ENCODE results near the gene FALEC. TPM values are rescaled to one million over a fixed set of nuclear protein-coding genes. Genes with fewer than 3 reads are reported as not detected.

FALEC gene
- total RNA-seq, 3 donors from 2014 or later, result 2.2 TPM; not detected in 2

DNA sequence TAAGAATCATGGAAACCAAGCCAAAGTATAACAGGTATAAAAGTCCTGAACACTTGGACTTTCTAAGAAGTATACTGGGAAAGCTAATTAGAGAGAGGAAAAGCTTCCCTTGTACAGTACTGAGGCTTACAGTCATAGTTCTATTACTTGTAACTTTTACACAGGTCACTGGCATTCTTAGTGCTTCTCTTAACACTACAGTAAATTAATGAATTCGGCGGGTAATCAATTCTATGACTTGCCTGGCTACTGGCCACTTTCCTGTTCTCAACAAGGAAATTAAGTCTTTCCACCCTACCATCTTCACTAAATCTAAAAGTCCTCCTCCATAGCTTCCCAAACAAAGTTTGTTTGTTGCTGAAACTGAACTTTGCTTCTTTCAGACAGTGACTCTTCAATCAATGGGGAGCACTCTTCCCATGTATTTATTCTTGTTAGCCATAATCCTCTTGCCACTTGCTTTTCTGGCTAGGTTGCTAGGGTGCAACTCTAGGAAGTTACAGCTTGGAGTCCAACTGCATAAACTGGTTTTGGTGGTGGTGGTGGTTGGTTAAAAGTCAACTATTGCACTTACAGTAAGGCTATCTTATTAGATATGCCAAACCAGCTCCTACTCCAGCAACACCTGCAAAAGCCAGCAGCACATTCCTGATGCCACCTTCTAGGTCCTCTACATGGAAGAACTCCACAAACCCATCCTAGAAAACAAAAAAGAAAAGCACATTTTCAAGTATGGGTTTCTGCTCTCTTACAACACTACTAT, 61.4 kb downstream of the FALEC start:
- intact Hi-C loops (cut with DNase I; ENCODE audit: low total_unique reads), result no loop called here
- H3K4me3 ChIP-seq, result peak overlapping the region; percentile 96 to 99 (median 97)
- TF ChIP-seq POLR2A (IDR thresholded peaks at IDR 0.05) (peak; percentile 33), POLR2AphosphoS5 (IDR thresholded peaks at IDR 0.05) (peak in 2 of 3 donors; percentile 48 to 53)
- TF ChIP-seq, protein P1, sequence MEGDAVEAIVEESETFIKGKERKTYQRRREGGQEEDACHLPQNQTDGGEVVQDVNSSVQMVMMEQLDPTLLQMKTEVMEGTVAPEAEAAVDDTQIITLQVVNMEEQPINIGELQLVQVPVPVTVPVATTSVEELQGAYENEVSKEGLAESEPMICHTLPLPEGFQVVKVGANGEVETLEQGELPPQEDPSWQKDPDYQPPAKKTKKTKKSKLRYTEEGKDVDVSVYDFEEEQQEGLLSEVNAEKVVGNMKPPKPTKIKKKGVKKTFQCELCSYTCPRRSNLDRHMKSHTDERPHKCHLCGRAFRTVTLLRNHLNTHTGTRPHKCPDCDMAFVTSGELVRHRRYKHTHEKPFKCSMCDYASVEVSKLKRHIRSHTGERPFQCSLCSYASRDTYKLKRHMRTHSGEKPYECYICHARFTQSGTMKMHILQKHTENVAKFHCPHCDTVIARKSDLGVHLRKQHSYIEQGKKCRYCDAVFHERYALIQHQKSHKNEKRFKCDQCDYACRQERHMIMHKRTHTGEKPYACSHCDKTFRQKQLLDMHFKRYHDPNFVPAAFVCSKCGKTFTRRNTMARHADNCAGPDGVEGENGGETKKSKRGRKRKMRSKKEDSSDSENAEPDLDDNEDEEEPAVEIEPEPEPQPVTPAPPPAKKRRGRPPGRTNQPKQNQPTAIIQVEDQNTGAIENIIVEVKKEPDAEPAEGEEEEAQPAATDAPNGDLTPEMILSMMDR (IDR thresholded peaks at IDR 0.05), result no peak
- no peaks in the 10 kb centered on the region for H3K9me3 ChIP-seq
- H3K36me3 ChIP-seq, result no peaks in the 10 kb centered on the region
- H3K27me3 ChIP-seq, result no peaks in the 10 kb centered on the region
- DNase-seq (ENCODE audit: low spot score in 2 of 2), result no peak
- peak overlapping the region; percentile 99 to 100 for H3K27ac ChIP-seq
- peaks cover 0 to 11% of the 10 kb centered on the region in 2 donors for H3K4me1 ChIP-seq

GRCh38 chr1:150577557-150578271, 62.2 kb downstream of the FALEC start:
- intact Hi-C loops (cut with DNase I; ENCODE audit: low total_unique reads), result no loop called here
- H3K27me3 ChIP-seq, result no peaks in the 10 kb centered on the region
- H3K4me3 ChIP-seq, result peak overlapping the region; percentile 96 to 99 (median 97)
- TF ChIP-seq, protein P1 (IDR thresholded peaks at IDR 0.05), result no peak
- TF ChIP-seq POLR2AphosphoS5 (IDR thresholded peaks at IDR 0.05), result no peak
- no peak for TF ChIP-seq POLR2A (IDR thresholded peaks at IDR 0.05)
- no peak for DNase-seq (ENCODE audit: low spot score in 2 of 2)
- H3K27ac ChIP-seq, result peak overlapping the region; percentile 99 to 100
- peaks cover 0 to 11% of the 10 kb centered on the region in 2 donors for H3K4me1 ChIP-seq
- no peaks in the 10 kb centered on the region for H3K36me3 ChIP-seq
- no peaks in the 10 kb centered on the region for H3K9me3 ChIP-seq

- DNase-seq (ENCODE audit: low spot score in 2 of 2), result peak in 1 of 2 donors; percentile 66
Observed at GRCh38 chr1:150578272-150579109, 62.9 kb downstream of the FALEC start.

DNA sequence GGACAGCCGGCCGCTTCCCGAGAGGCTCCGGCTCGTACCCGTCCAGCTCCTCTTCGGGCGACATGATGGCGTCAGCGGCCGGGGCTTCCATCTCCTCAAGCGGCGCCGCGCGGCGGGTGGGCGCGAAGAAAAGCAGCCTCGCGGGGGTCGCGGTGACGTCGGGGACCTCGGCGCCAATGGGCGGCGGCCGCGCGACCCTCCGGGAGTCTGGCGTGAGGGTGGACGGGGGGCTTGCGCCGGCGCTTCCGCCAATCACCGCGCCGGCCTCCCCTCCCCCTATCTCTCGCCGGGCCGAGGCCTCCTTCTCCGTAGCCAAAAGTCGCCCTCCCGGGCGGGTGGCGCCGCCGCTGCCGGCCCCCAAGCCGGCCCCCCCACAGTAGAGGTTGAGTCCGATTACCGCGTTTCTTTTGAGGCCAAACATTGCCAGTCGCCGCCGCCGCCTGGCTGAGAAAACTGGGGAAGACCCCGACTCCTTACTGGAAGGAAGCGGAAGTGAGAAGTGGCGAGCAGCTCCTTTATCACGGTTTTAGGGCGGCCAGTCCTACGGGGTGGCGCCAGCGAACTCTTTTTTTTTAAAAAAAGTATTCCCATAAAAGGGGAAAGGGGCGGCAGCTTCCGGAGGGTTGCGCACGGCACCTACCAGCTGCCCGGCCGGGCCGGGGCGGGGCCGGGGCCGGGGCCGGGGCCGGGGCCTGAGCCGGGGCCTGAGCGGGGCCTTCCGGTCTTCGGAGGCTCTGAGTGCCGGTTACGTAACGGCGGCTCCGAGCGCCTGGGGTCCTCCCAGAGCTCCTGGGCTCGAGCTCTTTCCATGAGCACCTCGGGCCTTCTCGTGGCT, 63.8 kb downstream of the FALEC start, which contains the start of gene MCL1:
TSS of gene MCL1 (minus strand) at position 501 of the 835 bp plus-strand sequence. CDS start at position 421, 80 bp downstream.
- intact Hi-C loops (cut with DNase I; ENCODE audit: low total_unique reads), result no loop called here
- H3K27ac ChIP-seq, result peak within 1 kb of the TSS; percentile 99 to 100
- H3K4me1 ChIP-seq, result no peaks in the 10 kb centered on the region
- H3K4me3 ChIP-seq, result peak within 1 kb of the TSS; percentile 96 to 99 (median 97)
- TF ChIP-seq POLR2AphosphoS5 (IDR thresholded peaks at IDR 0.05) (peak; percentile 98 to 99 (median 99)), POLR2A (IDR thresholded peaks at IDR 0.05) (peak; percentile 98)
- TF ChIP-seq, protein P1 (IDR thresholded peaks at IDR 0.05), result peak; percentile 16 to 49 (median 20)
- no peaks in the 10 kb centered on the region for H3K27me3 ChIP-seq
- peak; percentile 92 to 93 for DNase-seq (ENCODE audit: low spot score in 2 of 2)
- H3K9me3 ChIP-seq, result no peaks in the 10 kb centered on the region
- no peaks in the 10 kb centered on the region for H3K36me3 ChIP-seq

More at GRCh38 chr1:150578272-150579109, 62.9 kb downstream of the FALEC start:
- TF ChIP-seq POLR2AphosphoS5 (IDR thresholded peaks at IDR 0.05), result peak; percentile 63 to 74 (median 64)
- TF ChIP-seq, protein P1 (IDR thresholded peaks at IDR 0.05), result no peak
- no peak for TF ChIP-seq POLR2A (IDR thresholded peaks at IDR 0.05)
- peak overlapping the region; percentile 99 to 100 for H3K27ac ChIP-seq
- peaks cover 0 to 4% of the 10 kb centered on the region in 2 donors for H3K4me1 ChIP-seq
- intact Hi-C loops (cut with DNase I; ENCODE audit: low total_unique reads), result no loop called here
- no peaks in the 10 kb centered on the region for H3K36me3 ChIP-seq
- peak overlapping the region; percentile 96 to 99 (median 97) for H3K4me3 ChIP-seq
- H3K27me3 ChIP-seq, result no peaks in the 10 kb centered on the region
- H3K9me3 ChIP-seq, result no peaks in the 10 kb centered on the region
